Epithelial cell of proximal tubule (primary cell): ENCODE results near the gene RNF103. TPM values are rescaled to one million over a fixed set of nuclear protein-coding genes. Genes with fewer than 3 reads are reported as not detected.
A peak's percentile ranks its signal among the peaks of the same experiment; 100 is the strongest.

ENCODE experiments used
- DNase-seq: peaks from one replicate; pipeline ENCODE4 v3.0.0-alpha.2; 2011; ENCODE audit warnings: low read depth
- H3K4me3 ChIP-seq: 2 replicates; pipeline ENCODE4 v1.5.1; 2011; ENCODE audit warnings: low read depth, mild to moderate bottlenecking, low read length
- total RNA-seq: library from RNA; depleted of rRNA; stranded (reverse); fragments of >200 nt; gene quantifications from 2 replicates; pipeline ENCODE4 v1.2.3, GENCODE V29; 2015
- TF ChIP-seq, protein P1 (sequence below): conservative IDR thresholded peaks from 2 replicates; pipeline ENCODE4 v1.5.1; 2012; ENCODE audit warnings: low read depth, mild to moderate bottlenecking, low read length

RNF103 gene
- total RNA-seq, 1 donor from 2014 or later, result 10.0 TPM

DNA sequence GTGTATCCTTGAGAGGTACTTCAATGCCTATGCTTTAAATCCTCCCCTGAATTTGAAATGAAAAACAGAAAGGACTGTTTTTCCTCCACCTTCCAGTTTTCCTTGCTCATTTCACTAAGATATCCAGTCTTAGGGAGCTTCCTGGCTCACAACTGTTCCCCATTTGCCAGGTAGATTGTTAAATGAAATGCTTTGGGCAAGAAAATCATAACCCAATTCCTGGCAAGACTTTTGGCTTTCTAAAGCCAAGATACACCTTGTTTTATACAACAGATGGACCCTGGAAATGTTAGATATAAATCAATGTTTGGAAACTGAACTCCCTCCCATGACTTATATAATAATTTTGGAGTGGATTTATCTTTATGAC, 56.9 kb downstream of the RNF103 start:
- TF ChIP-seq, protein P1, sequence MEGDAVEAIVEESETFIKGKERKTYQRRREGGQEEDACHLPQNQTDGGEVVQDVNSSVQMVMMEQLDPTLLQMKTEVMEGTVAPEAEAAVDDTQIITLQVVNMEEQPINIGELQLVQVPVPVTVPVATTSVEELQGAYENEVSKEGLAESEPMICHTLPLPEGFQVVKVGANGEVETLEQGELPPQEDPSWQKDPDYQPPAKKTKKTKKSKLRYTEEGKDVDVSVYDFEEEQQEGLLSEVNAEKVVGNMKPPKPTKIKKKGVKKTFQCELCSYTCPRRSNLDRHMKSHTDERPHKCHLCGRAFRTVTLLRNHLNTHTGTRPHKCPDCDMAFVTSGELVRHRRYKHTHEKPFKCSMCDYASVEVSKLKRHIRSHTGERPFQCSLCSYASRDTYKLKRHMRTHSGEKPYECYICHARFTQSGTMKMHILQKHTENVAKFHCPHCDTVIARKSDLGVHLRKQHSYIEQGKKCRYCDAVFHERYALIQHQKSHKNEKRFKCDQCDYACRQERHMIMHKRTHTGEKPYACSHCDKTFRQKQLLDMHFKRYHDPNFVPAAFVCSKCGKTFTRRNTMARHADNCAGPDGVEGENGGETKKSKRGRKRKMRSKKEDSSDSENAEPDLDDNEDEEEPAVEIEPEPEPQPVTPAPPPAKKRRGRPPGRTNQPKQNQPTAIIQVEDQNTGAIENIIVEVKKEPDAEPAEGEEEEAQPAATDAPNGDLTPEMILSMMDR, result no peak
- no peak overlapping the region for H3K4me3 ChIP-seq
- DNase-seq, result no peak

DNA sequence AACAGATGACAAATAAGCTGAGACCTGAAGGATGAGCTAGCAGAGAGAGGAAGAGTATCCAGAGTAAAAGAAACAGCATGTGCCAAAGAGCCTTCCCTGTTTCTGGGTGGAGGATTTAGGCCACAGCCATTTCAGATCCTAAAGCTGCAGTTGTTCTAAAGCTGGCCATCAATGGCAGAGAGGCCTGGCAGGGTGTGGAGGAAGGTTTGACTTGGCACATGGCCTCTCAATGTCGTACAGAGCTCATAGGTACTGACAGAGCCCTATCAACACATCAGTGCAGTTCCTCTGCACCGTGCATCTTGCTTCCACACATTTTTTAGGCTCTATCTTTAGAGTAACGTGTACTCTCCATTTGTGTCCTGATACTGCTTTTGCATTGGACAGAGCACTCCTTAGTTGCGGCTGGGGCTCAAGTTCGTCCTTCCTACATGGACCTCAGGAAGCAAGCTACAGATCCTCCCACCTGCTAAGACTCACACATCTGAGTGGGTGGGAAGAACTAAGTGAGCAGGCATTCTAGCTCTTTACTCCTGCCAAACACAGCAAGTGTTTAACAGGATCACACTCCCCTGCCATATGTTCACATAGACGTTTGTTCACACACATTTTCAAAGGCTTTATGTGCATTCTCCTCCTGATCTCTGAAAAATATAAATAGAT, 57.4 kb downstream of the RNF103 start:
- H3K4me3 ChIP-seq, result no peak overlapping the region
- TF ChIP-seq, protein P1, result no peak

DNA sequence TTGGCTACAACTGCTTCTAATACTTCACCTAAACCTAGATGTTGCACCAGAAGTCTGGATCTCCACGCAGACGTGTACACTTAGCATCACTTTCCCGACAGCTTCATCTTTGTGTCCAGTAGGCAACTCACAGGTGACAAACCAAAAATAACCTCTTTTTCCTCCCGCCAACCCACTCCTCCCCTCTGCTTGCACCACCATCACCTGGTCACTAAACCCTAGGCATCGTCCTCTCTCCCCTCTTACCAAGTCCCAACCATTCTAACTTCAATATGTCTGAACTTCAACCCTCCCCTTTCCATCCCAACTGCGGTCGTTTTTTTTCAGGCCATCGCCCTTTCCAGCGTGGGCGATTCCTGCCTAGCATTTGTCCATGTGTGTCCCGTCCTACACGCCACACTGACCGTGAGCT, 60.0 kb downstream of the RNF103 start:
- H3K4me3 ChIP-seq, result peak overlapping the region; percentile 86
- no peak for DNase-seq
- TF ChIP-seq, protein P1, result no peak

More for the DNA sequence above, 57.4 kb downstream of the RNF103 start:
- no peak for DNase-seq

DNA sequence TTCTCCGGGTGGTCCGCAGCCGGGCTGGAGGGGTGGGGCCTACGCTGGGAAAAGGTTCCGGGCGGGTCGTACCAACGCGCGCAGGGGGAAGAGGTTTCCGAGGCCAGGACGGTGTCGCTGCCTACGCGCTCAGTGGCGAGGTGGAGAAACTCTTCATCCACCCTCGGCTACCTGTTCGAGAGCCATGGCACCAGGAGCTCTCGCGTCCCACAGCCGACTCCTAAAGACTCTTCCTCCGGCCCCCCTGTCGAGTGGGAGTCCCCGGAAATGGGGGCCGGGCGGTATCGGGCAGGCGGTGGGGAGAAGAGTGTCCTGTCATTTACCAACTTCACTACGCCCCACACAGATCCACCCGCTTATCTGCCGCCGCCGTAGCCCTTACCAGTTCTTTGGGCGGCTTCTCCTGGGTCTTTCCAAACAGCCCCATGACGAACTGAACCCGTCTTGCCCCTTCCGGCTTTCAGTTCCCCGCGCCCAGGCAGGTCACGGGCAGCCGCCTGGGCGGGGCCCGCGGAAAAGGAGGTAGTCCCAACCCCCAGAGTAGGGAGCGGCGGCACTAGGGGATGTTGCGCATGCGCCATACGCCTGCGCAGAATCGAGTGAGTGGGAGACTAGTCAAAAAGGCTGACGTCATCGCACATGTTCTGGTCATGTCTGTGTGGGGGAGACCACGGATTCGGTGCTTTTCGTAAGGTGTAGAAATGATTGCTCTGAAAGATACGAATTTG, 60.6 kb downstream of the RNF103 start, which contains the start of gene CHMP3:
TSS of gene CHMP3 (minus strand) at position 522 of the 728 bp plus-strand sequence. CDS start at position 427, 95 bp downstream.
- TF ChIP-seq, protein P1, result no peak
- DNase-seq, result peak; percentile 67
- H3K4me3 ChIP-seq, result peak within 1 kb of the TSS; percentile 86

DNA sequence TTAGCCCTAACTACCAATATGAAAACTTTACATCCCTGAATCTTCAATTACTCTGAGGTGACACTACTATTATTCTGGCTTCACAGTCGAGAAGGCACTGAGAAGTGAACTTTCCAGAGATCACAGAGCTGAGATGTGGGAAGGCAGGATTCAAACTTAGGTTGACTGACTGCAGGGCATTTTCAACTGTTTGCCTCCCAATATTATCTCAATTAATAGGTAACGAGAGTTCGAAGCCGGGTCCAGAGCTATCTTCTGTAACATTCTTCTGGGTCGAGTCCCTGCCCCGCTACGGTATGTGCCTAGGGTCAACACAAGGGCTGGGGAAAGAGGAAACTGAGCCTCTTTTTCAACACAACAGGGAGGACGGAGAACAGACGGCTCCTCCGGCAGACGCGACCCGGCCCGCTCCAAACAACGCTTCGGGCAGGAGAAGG, 61.2 kb downstream of the RNF103 start:
- peak overlapping the region; percentile 86 for H3K4me3 ChIP-seq
- no peak for DNase-seq
- TF ChIP-seq, protein P1, result no peak

DNA sequence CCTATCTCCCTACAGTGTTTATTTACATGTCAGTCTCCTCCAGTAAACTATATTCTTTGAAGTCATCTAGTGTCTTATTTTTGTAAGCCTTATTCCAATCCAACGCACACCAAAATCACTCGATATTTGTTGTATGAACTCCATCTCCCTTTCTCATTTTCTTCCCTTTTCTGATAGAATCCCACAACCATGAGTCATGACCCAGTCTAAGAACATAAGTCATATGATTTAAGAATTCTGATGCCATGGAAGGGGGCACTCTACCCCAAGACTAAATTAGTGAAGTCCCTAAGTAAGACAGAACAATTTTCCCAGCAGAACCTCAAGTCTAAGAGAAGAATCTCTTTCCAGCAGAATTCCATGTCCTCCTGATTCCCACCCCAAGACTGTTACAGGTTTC, 65.8 kb downstream of the RNF103 start:
- TF ChIP-seq, protein P1, result no peak
- no peak overlapping the region for H3K4me3 ChIP-seq
- DNase-seq, result no peak

DNA sequence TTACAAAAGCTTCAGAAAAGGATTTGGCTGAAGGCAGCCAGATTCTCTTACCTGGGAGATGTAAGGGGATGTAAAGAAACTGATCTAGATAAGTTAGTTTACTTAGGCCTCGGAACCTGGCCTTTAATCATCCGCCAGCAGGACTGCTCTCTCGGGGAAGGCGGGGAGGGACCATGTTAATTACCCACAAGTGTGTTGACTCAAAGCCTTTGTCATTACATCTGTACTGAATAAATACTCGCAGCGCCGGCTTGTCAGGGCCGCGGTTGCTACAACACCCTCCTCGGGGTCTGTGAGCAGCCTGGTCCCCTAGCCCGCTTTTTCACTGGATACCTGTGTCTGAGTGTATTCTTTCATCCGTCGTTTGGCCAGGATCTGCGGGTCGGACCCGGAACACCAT, 67.2 kb downstream of the RNF103 start:
- TF ChIP-seq, protein P1, result no peak
- H3K4me3 ChIP-seq, result no peak overlapping the region
- no peak for DNase-seq
